SU-DHL-6 (cell line): ENCODE data around the gene BTNL3.

Source experiments
- CTCF ChIP-seq: fragments of 200-600 bp; sonication (generic); IDR thresholded peaks from one replicate; pipeline ENCODE4 v1.5.1; 2017; ENCODE audit warnings: antibody characterized with exemption, mild to moderate bottlenecking, low read length, moderate library complexity; ENCODE audit not compliant: insufficient read depth, poor library complexity, severe bottlenecking
- EZH2phosphoT487 ChIP-seq: fragments of 200-600 bp; sonication (generic), shearing (Covaris generic); conservative IDR thresholded peaks from 2 replicates; pipeline ENCODE4 v1.6.1; 2018; ENCODE audit warnings: mild to moderate bottlenecking, antibody characterized with exemption, low read length, moderate library complexity, mixed read lengths

GRCh38 chr5:180974612-180975315 lies 13.9 kb upstream of the BTNL3 start:
- TF ChIP-seq CTCF, result no peak
- no peak for TF ChIP-seq EZH2phosphoT487
